Head of caudate nucleus (tissue), 42 donors: Measurements from ENCODE around the gene RCL1.

Experiments used
- DNase-seq, 42 donors: peaks; one replicate each; pipeline versions ENCODE4 v3.0.0 to v3.0.0-alpha.2; 2020 to 2021; ENCODE audit warnings: mixed read lengths in 7 of 42
- intact Hi-C: fragments of 100-400 bp; cut with DNase I; formaldehyde crosslinking; loops from one replicate; pipeline ENCODE4 v1.15.0; 2022

RCL1 gene

GRCh38 chr9:4803670-4804530 is 11.2 kb downstream of the RCL1 start:
- intact Hi-C loops: no loop called here
- peak in 16 of 42 donors; percentile 4 to 60 (median 24) for DNase-seq

- intact Hi-C loops: no loop called here
- no peak for DNase-seq
Measured at GRCh38 chr9:4804531-4805016, 11.8 kb downstream of the RCL1 start.

GRCh38 chr9:4805191-4805918 is 12.6 kb downstream of the RCL1 start:
- DNase-seq: no peak
- intact Hi-C loops: no loop called here

GRCh38 chr9:4810565-4810964 is 17.8 kb downstream of the RCL1 start:
- intact Hi-C loops: no loop called here
- DNase-seq: no peak

GRCh38 chr9:4811824-4812223 is 19.1 kb downstream of the RCL1 start:
- intact Hi-C loops: no loop called here
- DNase-seq: no peak

GRCh38 chr9:4812858-4813257 is 20.1 kb downstream of the RCL1 start:
- intact Hi-C loops: no loop called here
- DNase-seq: no peak

- intact Hi-C loops: no loop called here
- DNase-seq: no peak
Measured at GRCh38 chr9:4814913-4815312, 22.2 kb downstream of the RCL1 start.

GRCh38 chr9:4815381-4815956 is 22.7 kb downstream of the RCL1 start:
- no peak for DNase-seq
- intact Hi-C loops: no loop called here

- intact Hi-C loops: no loop called here
Measured at GRCh38 chr9:4820168-4820567, 27.4 kb downstream of the RCL1 start.

GRCh38 chr9:4821133-4821532 is 28.4 kb downstream of the RCL1 start:
- intact Hi-C loops: no loop called here
- no peak for DNase-seq

More at GRCh38 chr9:4820168-4820567, 27.4 kb downstream of the RCL1 start:
- DNase-seq: no peak

- intact Hi-C loops: no loop called here
Measured at GRCh38 chr9:4822057-4822456, 29.3 kb downstream of the RCL1 start.

GRCh38 chr9:4826417-4827166 is 33.8 kb downstream of the RCL1 start:
- intact Hi-C loops: no loop called here

More at GRCh38 chr9:4822057-4822456, 29.3 kb downstream of the RCL1 start:
- DNase-seq: no peak

GRCh38 chr9:4827224-4827623 is 34.5 kb downstream of the RCL1 start:
- intact Hi-C loops: no loop called here
- DNase-seq: no peak

More at GRCh38 chr9:4826417-4827166, 33.8 kb downstream of the RCL1 start:
- DNase-seq: no peak

GRCh38 chr9:4828761-4829160 is 36.0 kb downstream of the RCL1 start:
- no peak for DNase-seq
- intact Hi-C loops: no loop called here

GRCh38 chr9:4829969-4830368 is 37.2 kb downstream of the RCL1 start:
- intact Hi-C loops: no loop called here

GRCh38 chr9:4830699-4831098 is 38.0 kb downstream of the RCL1 start:
- intact Hi-C loops: no loop called here
- DNase-seq: no peak

More at GRCh38 chr9:4829969-4830368, 37.2 kb downstream of the RCL1 start:
- no peak for DNase-seq

GRCh38 chr9:4831119-4831518 is 38.4 kb downstream of the RCL1 start:
- no peak for DNase-seq
- intact Hi-C loops: no loop called here

GRCh38 chr9:4831944-4832343 is 39.2 kb downstream of the RCL1 start:
- DNase-seq: no peak
- intact Hi-C loops: no loop called here
